Measurements from ENCODE around the gene DIO1. TPM values are rescaled to one million over a fixed set of nuclear protein-coding genes. Genes with fewer than 3 reads are reported as not detected.

DIO1 gene
- total and polyA plus RNA-seq, 4 donors = 0.24 to 1.9 (median 0.75) TPM

- DNase-seq (no peak), ATAC-seq (ENCODE audit: insufficient read depth, low FRiP score) (no peak)
- Histone ChIP-seq H3K27ac (ENCODE audit: low read depth in 1 of 2, low read length in 1 of 2) (peak overlapping the region in 1 of 2 donors; percentile 18), H3K36me3 (ENCODE audit: control insufficient read depth in 4 of 4, insufficient read depth in 4 of 4, low read length in 4 of 4) (peaks cover 0 to 10% (median 2%) of the 10 kb centered on the region in 4 donors), H3K4me1 (ENCODE audit: control insufficient read depth in 5 of 5, insufficient read depth in 5 of 5, low read length in 5 of 5) (peaks cover 0 to 2% (median 0%) of the 10 kb centered on the region in 5 donors), H3K9ac (ENCODE audit: insufficient read depth in 1 of 2, low read length in 2 of 2) (no peak overlapping the region), H3K4me3 (no peak overlapping the region), H3K27me3 (ENCODE audit: control insufficient read depth in 3 of 3, insufficient read depth in 3 of 3, low read length in 2 of 3) (no peaks in the 10 kb centered on the region), H3K9me3 (ENCODE audit: control insufficient read depth in 4 of 4, insufficient read depth in 3 of 4, low read length in 3 of 4) (no peaks in the 10 kb centered on the region)
- WGBS, 2 donors = 69 to 81% methylated on average over 3 of the region's 3 CpGs
- no peak for TF ChIP-seq CTCF (IDR thresholded peaks at IDR 0.05; ENCODE audit: control extremely low read depth, extremely low read depth)
Observed at GRCh38 chr1:53909946-53910345, 16.0 kb downstream of the DIO1 start.

- Histone ChIP-seq H3K27ac (ENCODE audit: low read depth in 1 of 2, low read length in 1 of 2) (no peak overlapping the region), H3K9ac (ENCODE audit: insufficient read depth in 1 of 2, low read length in 2 of 2) (no peak overlapping the region), H3K36me3 (ENCODE audit: control insufficient read depth in 4 of 4, insufficient read depth in 4 of 4, low read length in 4 of 4) (peaks cover 0 to 12% (median 2%) of the 10 kb centered on the region in 4 donors), H3K9me3 (ENCODE audit: control insufficient read depth in 4 of 4, insufficient read depth in 3 of 4, low read length in 3 of 4) (no peaks in the 10 kb centered on the region), H3K27me3 (ENCODE audit: control insufficient read depth in 3 of 3, insufficient read depth in 3 of 3, low read length in 2 of 3) (no peaks in the 10 kb centered on the region), H3K4me1 (ENCODE audit: control insufficient read depth in 5 of 5, insufficient read depth in 5 of 5, low read length in 5 of 5) (peaks cover 0 to 2% (median 0%) of the 10 kb centered on the region in 5 donors), H3K4me3 (no peak overlapping the region)
- DNase-seq = no peak
- TF ChIP-seq CTCF (IDR thresholded peaks at IDR 0.05; ENCODE audit: control extremely low read depth, extremely low read depth) = no peak
- WGBS, 2 donors = 95 to 96% methylated on average over 4 of the region's 4 CpGs
- no peak for ATAC-seq (ENCODE audit: insufficient read depth, low FRiP score)
Observed at GRCh38 chr1:53911442-53911841, 17.5 kb downstream of the DIO1 start.

- no peak for ATAC-seq (ENCODE audit: insufficient read depth, low FRiP score)
- 85 to 91% methylated on average over 5 of the region's 5 CpGs for whole genome bisulfite sequencing, 2 donors
- TF ChIP-seq CTCF (IDR thresholded peaks at IDR 0.05; ENCODE audit: control extremely low read depth, extremely low read depth) = no peak
Observed at GRCh38 chr1:53913352-53914033, 19.5 kb downstream of the DIO1 start.

More at GRCh38 chr1:53913352-53914033, 19.5 kb downstream of the DIO1 start:
- Histone ChIP-seq H3K4me3 (no peak overlapping the region), H3K9me3 (ENCODE audit: control insufficient read depth in 4 of 4, insufficient read depth in 3 of 4, low read length in 3 of 4) (no peaks in the 10 kb centered on the region), H3K27ac (ENCODE audit: low read depth in 1 of 2, low read length in 1 of 2) (no peak overlapping the region), H3K4me1 (ENCODE audit: control insufficient read depth in 5 of 5, insufficient read depth in 5 of 5, low read length in 5 of 5) (peaks cover 0 to 2% (median 0%) of the 10 kb centered on the region in 5 donors), H3K36me3 (ENCODE audit: control insufficient read depth in 4 of 4, insufficient read depth in 4 of 4, low read length in 4 of 4) (peaks cover 1 to 12% (median 3%) of the 10 kb centered on the region in 4 donors), H3K27me3 (ENCODE audit: control insufficient read depth in 3 of 3, insufficient read depth in 3 of 3, low read length in 2 of 3) (no peaks in the 10 kb centered on the region), H3K9ac (ENCODE audit: insufficient read depth in 1 of 2, low read length in 2 of 2) (no peak overlapping the region)
- DNase-seq = no peak
